Caki2 (cell line): ENCODE data around the gene ZSCAN18. TPM values are rescaled to one million over a fixed set of nuclear protein-coding genes. Genes with fewer than 3 reads are reported as not detected.

Source experiments
- DNase-seq: peaks from one replicate; pipeline ENCODE4 v3.0.0-alpha.2; 2015; ENCODE audit warnings: low read depth
- in situ Hi-C: cut with HindIII; loops from 2 replicates; pipeline ENCODE4 v1.10.0; 2016; ENCODE audit warnings: low sequenced_read_pairs, low pct_unique_long_range_greater_than_20kb, mixed read lengths
- total RNA-seq: library from RNA; depleted of rRNA; stranded (reverse); fragments of >200 nt; shearing (Covaris generic); gene quantifications from 2 replicates; pipeline ENCODE4 v1.2.3, GENCODE V29; 2014; ENCODE audit warnings: low replicate concordance

Gene ZSCAN18
- total RNA-seq, 1 experiment from 2014 or later, result 54.7 TPM

- DNase-seq, result no peak
- in situ Hi-C loops, result no loop called here
Observed at GRCh38 chr19:58054901-58055874, 42.8 kb downstream of the ZSCAN18 start.

- no peak for DNase-seq
- in situ Hi-C loops, result no loop called here
Observed at GRCh38 chr19:58053480-58054156, 44.4 kb downstream of the ZSCAN18 start.

GRCh38 chr19:58052256-58052655, 45.8 kb downstream of the ZSCAN18 start:
- DNase-seq, result no peak
- in situ Hi-C loops, result no loop called here

GRCh38 chr19:58047672-58048071, 50.4 kb downstream of the ZSCAN18 start:
- DNase-seq, result no peak
- in situ Hi-C loops, result no loop called here

GRCh38 chr19:58046856-58047255, 51.2 kb downstream of the ZSCAN18 start:
- no peak for DNase-seq
- in situ Hi-C loops, result no loop called here

- no peak for DNase-seq
- in situ Hi-C loops, result no loop called here
Observed at GRCh38 chr19:58045411-58046050, 52.5 kb downstream of the ZSCAN18 start.

GRCh38 chr19:58044886-58045285, 53.1 kb downstream of the ZSCAN18 start:
- DNase-seq, result no peak
- in situ Hi-C loops, result no loop called here

GRCh38 chr19:58044391-58044790, 53.6 kb downstream of the ZSCAN18 start:
- in situ Hi-C loops, result no loop called here
- no peak for DNase-seq

- no peak for DNase-seq
- in situ Hi-C loops, result no loop called here
Observed at GRCh38 chr19:58042495-58043340, 55.3 kb downstream of the ZSCAN18 start.

GRCh38 chr19:58040751-58041525, 57.1 kb downstream of the ZSCAN18 start:
- in situ Hi-C loops, result no loop called here
- no peak for DNase-seq

- in situ Hi-C loops, result no loop called here
- DNase-seq, result no peak
Observed at GRCh38 chr19:58038688-58039204, 59.3 kb downstream of the ZSCAN18 start.

GRCh38 chr19:58037927-58038687, 59.9 kb downstream of the ZSCAN18 start:
- in situ Hi-C loops, result no loop called here
- no peak for DNase-seq

GRCh38 chr19:58035863-58036262, 62.2 kb downstream of the ZSCAN18 start:
- no peak for DNase-seq
- in situ Hi-C loops, result no loop called here

- no peak for DNase-seq
- in situ Hi-C loops, result no loop called here
Observed at GRCh38 chr19:58034477-58034793, 63.6 kb downstream of the ZSCAN18 start.
